IPS-NIHi7 (cell line): ENCODE results near the gene FASTKD3.
"Not testable (repeated sequence)": the region's sequence is repeated elsewhere in the genome, so short reads cannot be mapped to it uniquely, and the experiment has no call there.

Experiments used
- DNase-seq: peaks from one replicate; pipeline ENCODE4 v3.0.0; 2012; ENCODE audit warnings: mixed read lengths; ENCODE audit errors: extremely low spot score

FASTKD3 gene

DNA sequence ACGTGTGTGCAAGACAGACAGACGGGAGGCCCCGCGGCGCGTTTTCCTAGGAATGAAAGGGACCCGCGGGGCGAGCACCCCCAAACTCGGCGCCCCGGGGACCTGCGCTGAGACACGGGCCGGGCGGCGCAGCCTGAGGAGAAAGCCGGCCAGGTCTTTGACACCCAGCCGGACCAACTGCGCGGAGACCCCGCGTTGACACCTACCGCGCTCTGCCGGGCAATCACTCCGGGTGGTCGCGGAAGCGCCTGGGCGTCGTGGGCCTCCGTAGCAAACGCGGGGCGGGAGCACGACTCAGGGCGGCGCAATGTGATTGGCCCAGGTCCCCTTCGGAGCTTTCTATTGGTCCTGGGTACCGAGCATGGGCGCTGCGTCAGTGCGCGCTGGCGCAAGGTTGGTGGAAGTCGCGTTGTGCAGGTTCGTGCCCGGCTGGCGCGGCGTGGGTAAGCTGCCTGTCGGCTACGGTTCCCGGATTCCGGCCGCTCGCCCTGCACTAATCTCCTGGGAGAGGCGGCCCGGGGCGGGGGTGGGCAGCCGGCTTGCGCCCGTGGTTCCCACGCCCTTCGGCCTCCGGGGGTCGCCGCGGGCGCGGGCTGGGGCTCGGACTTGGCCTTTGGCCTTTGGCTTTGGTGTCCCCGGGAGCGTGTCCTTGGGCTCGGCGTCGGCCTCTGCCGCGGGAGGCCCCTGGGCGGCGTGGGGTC is at the start of gene FASTKD3, which contains the start of gene MTRR:
FASTKD3 (minus strand) TSS at position 259 of the 701 bp plus-strand sequence. CDS start 948 bp downstream, outside the sequence.
MTRR (plus strand) TSS at position 376 of the 701 bp plus-strand sequence. CDS start 1,647 bp downstream, outside the sequence.
- peak; percentile 97 for DNase-seq

GRCh38 chr5:7917130-7918123 is 48.6 kb upstream of the FASTKD3 start:
- DNase-seq: no peak

- no peak for DNase-seq
Measured at GRCh38 chr5:7916171-7916804, 47.5 kb upstream of the FASTKD3 start.

DNA sequence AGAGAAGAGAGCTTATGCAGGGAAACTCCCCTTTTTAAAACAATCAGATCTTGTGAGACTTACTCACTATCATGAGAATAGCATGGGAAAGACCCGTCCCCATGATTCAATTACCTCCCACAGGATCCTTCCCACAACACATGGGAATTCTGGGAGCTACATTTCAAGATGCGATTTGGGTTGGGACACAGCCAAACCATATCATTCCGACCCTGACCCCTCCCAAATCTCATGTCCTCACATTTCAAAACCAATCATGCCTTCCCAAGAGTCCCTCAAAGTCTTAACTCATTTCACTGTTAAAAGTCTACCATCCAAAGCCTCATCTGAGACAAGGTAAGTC is 42.6 kb upstream of the FASTKD3 start:
- not testable (repeated sequence) for DNase-seq

DNA sequence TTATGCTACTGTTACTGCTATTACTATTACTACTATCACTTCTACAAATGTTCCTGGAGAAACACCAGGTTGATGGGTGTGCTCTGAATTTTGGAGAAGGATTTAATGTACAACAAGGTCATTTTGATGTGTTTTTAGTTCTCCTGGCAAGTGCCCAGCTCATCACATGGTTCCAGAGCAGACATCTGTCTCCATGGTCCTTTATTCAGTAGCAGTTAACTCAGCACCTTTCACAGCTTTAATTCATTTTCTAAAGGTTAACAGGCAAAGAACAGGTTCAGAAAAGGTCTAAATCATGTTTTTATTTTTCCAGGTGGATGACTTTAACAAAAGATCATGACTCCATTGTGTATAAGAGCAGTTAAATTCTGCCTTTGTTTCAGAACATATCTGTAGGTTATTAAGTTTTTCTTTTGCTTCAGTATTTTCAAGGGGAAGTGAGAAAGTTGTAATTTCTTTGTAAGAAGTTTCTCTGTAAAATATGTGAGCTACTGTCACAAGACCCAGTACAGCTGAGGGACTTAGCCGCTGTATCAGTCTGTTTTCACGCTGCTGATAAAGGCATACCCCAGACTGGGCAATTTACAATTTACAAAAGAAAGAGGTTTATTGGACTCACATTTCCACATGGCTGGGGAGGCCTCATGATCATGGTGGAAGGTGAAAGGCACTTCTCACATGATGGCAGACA is 42.1 kb upstream of the FASTKD3 start:
- DNase-seq: no peak

- DNase-seq: no peak
Measured at GRCh38 chr5:7908317-7908716, 39.5 kb upstream of the FASTKD3 start.

GRCh38 chr5:7907612-7908011 is 38.8 kb upstream of the FASTKD3 start:
- DNase-seq: no peak

DNA sequence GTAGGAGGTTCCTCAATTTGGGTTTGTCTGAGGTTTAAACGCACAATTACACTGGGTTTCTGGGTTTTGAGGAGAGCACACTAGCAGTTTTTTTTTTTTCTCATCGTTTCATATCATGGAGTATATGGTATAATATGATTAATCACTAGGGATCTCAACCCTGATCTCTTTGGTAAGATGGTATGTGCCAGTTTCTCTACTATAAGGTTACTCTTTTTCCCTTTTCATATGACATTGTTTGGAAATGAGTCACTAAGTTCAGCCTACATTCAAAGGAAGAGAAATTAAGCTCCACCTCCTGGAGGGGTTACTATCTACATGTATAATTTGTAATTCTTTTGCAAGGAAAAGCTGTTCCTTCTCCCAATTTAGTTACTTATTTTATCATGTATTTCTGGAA is 35.3 kb upstream of the FASTKD3 start:
- DNase-seq: no peak

- DNase-seq: no peak
Measured at GRCh38 chr5:7902666-7903625, 34.1 kb upstream of the FASTKD3 start.

DNA sequence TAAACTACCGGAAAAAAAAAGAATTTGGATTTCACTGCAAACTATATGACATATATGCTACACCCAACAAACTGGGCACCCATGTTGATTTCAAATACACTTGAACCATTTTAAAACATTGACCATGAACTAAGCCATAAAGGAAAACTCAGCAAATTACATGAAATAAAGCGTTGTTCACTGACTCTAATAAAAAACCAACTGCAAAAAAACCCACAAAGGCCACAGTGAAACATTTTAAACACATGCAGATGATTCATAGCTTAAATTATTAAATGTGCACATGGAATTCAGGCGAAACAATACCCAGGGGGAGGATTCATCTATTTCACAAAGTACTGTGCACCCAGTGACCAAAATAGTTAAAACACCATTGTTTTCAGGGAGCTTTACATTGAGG is 33.4 kb upstream of the FASTKD3 start:
- DNase-seq: no peak

DNA sequence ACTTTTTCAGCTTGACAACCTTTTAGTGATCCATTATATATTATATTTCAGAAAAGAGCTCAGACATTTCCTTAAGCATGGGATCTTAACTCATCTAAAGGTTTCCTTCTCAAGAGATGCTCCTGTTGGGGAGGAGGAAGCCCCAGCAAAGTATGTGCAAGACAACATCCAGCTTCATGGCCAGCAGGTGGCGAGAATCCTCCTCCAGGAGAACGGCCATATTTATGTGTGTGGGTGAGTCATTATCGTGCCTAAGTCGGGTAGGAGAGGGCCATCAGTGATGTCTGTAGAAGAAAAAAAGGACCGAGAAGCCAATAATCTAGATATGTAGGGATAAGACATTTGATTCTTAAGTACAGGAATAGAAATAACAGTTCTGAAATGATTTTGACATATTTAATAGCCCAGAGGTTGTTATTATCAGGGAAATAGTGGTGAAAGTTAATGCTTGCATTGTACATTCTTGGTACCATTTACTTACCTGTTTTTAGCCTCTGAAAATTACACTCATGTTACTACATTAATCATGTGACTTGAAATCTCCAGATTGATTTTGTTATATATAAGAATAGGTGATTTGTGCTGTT is 28.3 kb upstream of the FASTKD3 start:
- DNase-seq: peak; percentile 25

- DNase-seq: no peak
Measured at GRCh38 chr5:7894860-7895259, 26.0 kb upstream of the FASTKD3 start.

DNA sequence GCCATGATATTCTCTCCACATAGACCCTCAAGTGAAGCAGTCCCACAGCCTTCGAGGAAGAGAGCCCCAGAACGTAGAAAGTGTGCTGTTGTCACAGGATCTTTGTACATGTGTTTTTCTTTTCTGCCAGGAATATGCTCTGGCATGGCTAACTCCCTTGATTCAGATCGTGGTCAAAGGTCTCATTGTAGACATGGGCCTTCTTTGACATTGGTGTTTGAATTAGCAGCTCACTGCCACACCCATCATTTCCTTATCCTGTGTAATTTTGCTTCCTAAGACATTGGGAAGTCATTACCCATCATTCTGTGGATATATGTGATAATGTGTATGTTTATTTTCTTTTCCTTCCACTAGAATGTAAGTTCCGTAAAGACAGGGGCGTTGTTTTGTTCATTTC is 25.6 kb upstream of the FASTKD3 start:
- DNase-seq: no peak

DNA sequence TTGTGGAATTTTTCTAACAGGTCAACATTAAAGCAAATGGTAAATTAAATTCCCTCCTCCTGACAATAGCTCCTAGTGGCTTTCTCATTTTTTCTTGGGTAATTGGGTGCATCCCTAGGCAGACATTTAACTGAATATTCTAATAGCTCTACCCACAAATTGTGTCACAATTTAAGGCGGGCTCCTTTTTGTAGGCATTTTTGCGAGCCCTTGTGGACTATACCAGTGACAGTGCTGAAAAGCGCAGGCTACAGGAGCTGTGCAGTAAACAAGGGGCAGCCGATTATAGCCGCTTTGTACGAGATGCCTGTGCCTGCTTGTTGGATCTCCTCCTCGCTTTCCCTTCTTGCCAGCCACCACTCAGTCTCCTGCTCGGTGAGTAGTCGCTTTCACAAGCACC is 20.1 kb upstream of the FASTKD3 start:
- DNase-seq: no peak

GRCh38 chr5:7886849-7887475 is 18.1 kb upstream of the FASTKD3 start:
- DNase-seq: no peak

GRCh38 chr5:7884491-7885267 is 15.8 kb upstream of the FASTKD3 start:
- DNase-seq: no peak

DNA sequence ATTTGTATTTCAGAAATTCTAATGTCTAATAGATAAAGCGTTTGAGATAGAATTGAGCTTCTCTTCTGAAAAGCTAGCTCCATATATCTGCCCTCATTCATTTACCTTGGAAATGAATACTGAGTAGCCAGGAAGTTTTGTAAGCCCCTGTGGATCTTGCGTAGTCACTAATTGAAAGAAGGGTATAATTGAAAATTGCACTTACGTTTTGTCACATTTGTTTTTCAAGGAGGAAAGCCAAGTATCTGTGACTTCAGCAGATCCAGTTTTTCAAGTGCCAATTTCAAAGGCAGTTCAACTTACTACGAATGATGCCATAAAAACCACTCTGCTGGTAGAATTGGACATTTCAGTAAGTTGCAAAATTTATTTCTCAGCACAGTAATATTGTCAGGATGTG is 14.1 kb upstream of the FASTKD3 start:
- DNase-seq: no peak

GRCh38 chr5:7881816-7882215 is 13.0 kb upstream of the FASTKD3 start:
- no peak for DNase-seq

DNA sequence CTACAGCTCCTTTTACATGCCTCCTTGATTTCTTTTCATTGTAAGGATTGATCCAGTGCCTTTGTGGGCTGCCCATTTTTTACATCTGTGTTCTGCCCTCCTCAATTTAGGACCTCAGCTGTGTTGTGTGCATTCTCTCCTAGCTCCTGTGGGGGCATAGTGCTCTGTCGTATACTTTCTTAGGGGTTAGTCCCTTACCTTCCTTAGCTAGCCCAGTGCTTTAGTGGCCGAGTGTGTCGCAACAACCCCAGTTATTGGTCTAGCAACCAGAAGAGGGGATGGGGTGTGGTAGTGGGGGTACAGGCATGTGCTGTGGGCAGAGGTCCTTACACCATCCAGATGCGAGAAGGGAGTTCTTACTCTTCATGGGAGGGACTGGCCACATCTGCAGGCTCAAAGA is 12.3 kb upstream of the FASTKD3 start:
- no peak for DNase-seq
